ENCODE data around the gene RNF44.

DNA sequence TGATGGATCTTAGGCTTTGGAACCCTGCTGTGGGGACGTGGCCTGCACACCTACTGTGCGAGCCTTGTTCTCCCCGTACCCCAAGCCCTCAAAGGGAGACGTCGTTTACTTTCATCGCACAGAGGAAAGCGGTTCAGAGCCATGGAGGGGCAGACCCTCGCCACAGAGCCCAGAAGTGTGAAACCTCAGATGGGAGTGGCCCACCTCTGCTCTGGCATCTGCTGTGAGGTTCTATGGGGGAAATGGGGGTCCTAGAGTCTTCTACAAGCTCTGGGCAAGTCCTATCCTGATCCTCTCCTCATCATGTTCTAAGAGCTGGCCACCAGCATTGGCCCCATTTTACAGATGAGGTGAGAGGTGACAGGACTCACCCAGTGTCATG is 3.7 kb upstream of the RNF44 start:
- TF ChIP-seq, protein P1, sequence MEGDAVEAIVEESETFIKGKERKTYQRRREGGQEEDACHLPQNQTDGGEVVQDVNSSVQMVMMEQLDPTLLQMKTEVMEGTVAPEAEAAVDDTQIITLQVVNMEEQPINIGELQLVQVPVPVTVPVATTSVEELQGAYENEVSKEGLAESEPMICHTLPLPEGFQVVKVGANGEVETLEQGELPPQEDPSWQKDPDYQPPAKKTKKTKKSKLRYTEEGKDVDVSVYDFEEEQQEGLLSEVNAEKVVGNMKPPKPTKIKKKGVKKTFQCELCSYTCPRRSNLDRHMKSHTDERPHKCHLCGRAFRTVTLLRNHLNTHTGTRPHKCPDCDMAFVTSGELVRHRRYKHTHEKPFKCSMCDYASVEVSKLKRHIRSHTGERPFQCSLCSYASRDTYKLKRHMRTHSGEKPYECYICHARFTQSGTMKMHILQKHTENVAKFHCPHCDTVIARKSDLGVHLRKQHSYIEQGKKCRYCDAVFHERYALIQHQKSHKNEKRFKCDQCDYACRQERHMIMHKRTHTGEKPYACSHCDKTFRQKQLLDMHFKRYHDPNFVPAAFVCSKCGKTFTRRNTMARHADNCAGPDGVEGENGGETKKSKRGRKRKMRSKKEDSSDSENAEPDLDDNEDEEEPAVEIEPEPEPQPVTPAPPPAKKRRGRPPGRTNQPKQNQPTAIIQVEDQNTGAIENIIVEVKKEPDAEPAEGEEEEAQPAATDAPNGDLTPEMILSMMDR (IDR thresholded peaks at IDR 0.05; ENCODE audit: insufficient read depth, low read length), result no peak
- TF ChIP-seq POLR2AphosphoS5 (IDR thresholded peaks at IDR 0.05; ENCODE audit: low read depth) (no peak), GABPA (IDR thresholded peaks at IDR 0.05; ENCODE audit: low read depth) (no peak), SPI1 (IDR thresholded peaks at IDR 0.05; ENCODE audit: borderline replicate concordance, low read depth) (no peak)
- TF ChIP-seq, protein P2, sequence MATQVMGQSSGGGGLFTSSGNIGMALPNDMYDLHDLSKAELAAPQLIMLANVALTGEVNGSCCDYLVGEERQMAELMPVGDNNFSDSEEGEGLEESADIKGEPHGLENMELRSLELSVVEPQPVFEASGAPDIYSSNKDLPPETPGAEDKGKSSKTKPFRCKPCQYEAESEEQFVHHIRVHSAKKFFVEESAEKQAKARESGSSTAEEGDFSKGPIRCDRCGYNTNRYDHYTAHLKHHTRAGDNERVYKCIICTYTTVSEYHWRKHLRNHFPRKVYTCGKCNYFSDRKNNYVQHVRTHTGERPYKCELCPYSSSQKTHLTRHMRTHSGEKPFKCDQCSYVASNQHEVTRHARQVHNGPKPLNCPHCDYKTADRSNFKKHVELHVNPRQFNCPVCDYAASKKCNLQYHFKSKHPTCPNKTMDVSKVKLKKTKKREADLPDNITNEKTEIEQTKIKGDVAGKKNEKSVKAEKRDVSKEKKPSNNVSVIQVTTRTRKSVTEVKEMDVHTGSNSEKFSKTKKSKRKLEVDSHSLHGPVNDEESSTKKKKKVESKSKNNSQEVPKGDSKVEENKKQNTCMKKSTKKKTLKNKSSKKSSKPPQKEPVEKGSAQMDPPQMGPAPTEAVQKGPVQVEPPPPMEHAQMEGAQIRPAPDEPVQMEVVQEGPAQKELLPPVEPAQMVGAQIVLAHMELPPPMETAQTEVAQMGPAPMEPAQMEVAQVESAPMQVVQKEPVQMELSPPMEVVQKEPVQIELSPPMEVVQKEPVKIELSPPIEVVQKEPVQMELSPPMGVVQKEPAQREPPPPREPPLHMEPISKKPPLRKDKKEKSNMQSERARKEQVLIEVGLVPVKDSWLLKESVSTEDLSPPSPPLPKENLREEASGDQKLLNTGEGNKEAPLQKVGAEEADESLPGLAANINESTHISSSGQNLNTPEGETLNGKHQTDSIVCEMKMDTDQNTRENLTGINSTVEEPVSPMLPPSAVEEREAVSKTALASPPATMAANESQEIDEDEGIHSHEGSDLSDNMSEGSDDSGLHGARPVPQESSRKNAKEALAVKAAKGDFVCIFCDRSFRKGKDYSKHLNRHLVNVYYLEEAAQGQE (IDR thresholded peaks at IDR 0.05; ENCODE audit: insufficient replicate concordance, low read depth), result no peak
